Measurements from ENCODE around the gene RBM3. TPM values are rescaled to one million over a fixed set of nuclear protein-coding genes. Genes with fewer than 3 reads are reported as not detected.

Gene RBM3
- total RNA-seq, 6 donors from 2014 or later, result 129 to 486 (median 187) TPM

GRCh38 chrX:48559636-48560035 is 14.6 kb upstream of the RBM3 start:
- no peak for TF ChIP-seq POLR2A (IDR thresholded peaks at IDR 0.05)
- Histone ChIP-seq H3K27ac (no peak overlapping the region), H3K4me1 (no peaks in the 10 kb centered on the region), H3K9me3 (no peaks in the 10 kb centered on the region), H3K27me3 (no peaks in the 10 kb centered on the region), H3K36me3 (peaks cover 0 to 50% (median 19%) of the 10 kb centered on the region in 4 donors), H3K4me3 (no peak overlapping the region)
- DNase-seq (no peak), ATAC-seq (ENCODE audit: low FRiP score in 2 of 2) (no peak)
- 89 to 97% methylated on average over 15 to 24 of the region's 24 CpGs for WGBS, 2 donors

- Histone ChIP-seq H3K36me3 (peaks cover 0 to 50% (median 19%) of the 10 kb centered on the region in 4 donors), H3K4me1 (no peaks in the 10 kb centered on the region), H3K4me3 (no peak overlapping the region), H3K27me3 (no peaks in the 10 kb centered on the region), H3K9me3 (no peaks in the 10 kb centered on the region), H3K27ac (no peak overlapping the region)
- ATAC-seq (ENCODE audit: low FRiP score in 2 of 2) (no peak), DNase-seq (no peak)
- TF ChIP-seq EP300 (IDR thresholded peaks at IDR 0.05), result no peak
- TF ChIP-seq CTCF (IDR thresholded peaks at IDR 0.05), result no peak
- TF ChIP-seq POLR2AphosphoS5 (IDR thresholded peaks at IDR 0.05), result no peak
- WGBS, 2 donors, result 92% methylated on average over 14 of the region's 14 CpGs; no CpG with 5 or more reads in 1 of the 2 donors
Observed at GRCh38 chrX:48560056-48560455, 14.2 kb upstream of the RBM3 start.

- Histone ChIP-seq H3K4me3 (no peak overlapping the region), H3K27ac (no peak overlapping the region), H3K27me3 (no peaks in the 10 kb centered on the region), H3K9me3 (no peaks in the 10 kb centered on the region), H3K36me3 (peaks cover 0 to 46% (median 19%) of the 10 kb centered on the region in 4 donors), H3K4me1 (no peaks in the 10 kb centered on the region)
- DNase-seq (peak in 1 of 2 donors; percentile 42), ATAC-seq (ENCODE audit: low FRiP score in 2 of 2) (no peak)
- WGBS, 2 donors, result 97 to 100% methylated on average over 2 to 12 of the region's 12 CpGs
- TF ChIP-seq EP300 (IDR thresholded peaks at IDR 0.05) (no peak), CTCF (IDR thresholded peaks at IDR 0.05) (no peak), POLR2AphosphoS5 (IDR thresholded peaks at IDR 0.05) (no peak), POLR2A (IDR thresholded peaks at IDR 0.05) (no peak)
Observed at GRCh38 chrX:48560681-48561080, 13.6 kb upstream of the RBM3 start.

GRCh38 chrX:48569958-48570357 is 4.3 kb upstream of the RBM3 start:
- Histone ChIP-seq H3K9me3 (no peaks in the 10 kb centered on the region), H3K36me3 (no peaks in the 10 kb centered on the region), H3K4me1 (no peaks in the 10 kb centered on the region), H3K27ac (no peak overlapping the region), H3K27me3 (no peaks in the 10 kb centered on the region), H3K4me3 (no peak overlapping the region)
- no peak for ATAC-seq (ENCODE audit: low FRiP score in 2 of 2)
- DNase-seq, result no peak
- 50 to 57% methylated on average over 1 of the region's 1 CpG for WGBS, 2 donors
- TF ChIP-seq CTCF (IDR thresholded peaks at IDR 0.05), result no peak
- TF ChIP-seq POLR2AphosphoS5 (IDR thresholded peaks at IDR 0.05), result no peak

- TF ChIP-seq POLR2A (IDR thresholded peaks at IDR 0.05), result no peak
- no peak for TF ChIP-seq EP300 (IDR thresholded peaks at IDR 0.05)
- no peak for TF ChIP-seq POLR2AphosphoS5 (IDR thresholded peaks at IDR 0.05)
- no peak for TF ChIP-seq CTCF (IDR thresholded peaks at IDR 0.05)
- Histone ChIP-seq H3K27me3 (no peaks in the 10 kb centered on the region), H3K36me3 (peaks cover 0 to 35% (median 16%) of the 10 kb centered on the region in 4 donors), H3K4me3 (peak overlapping the region in 3 of 4 donors; percentile 61 to 72 (median 72)), H3K9me3 (no peaks in the 10 kb centered on the region), H3K4me1 (peaks cover 12 to 17% (median 14%) of the 10 kb centered on the region in 4 donors), H3K27ac (peak overlapping the region; percentile 98 to 99 (median 98))
- ATAC-seq (ENCODE audit: low FRiP score in 2 of 2) (peak in 1 of 2 donors; percentile 34), DNase-seq (peak in 1 of 2 donors; percentile 56)
- 26 to 43% methylated on average over 15 to 19 of the region's 19 CpGs for WGBS, 2 donors
Observed at GRCh38 chrX:48573690-48574269, 504 bp upstream of the RBM3 start.
